Measurements from ENCODE around the gene ZFX. TPM values are rescaled to one million over a fixed set of nuclear protein-coding genes. Genes with fewer than 3 reads are reported as not detected.

ZFX gene
- total RNA-seq, 1 donor from 2014 or later, result 59.1 TPM

- H2AFZ ChIP-seq (replicated peaks), result no peak overlapping the region
- no peak overlapping the region for H3K27ac ChIP-seq
- Mint-ChIP-seq H3K27ac (no peak overlapping the region), H3K36me3 (no peaks in the 10 kb centered on the region), H3K4me3 (no peak overlapping the region), H3K27me3 (ENCODE audit: insufficient read depth, low read depth) (peaks cover 12% of the 10 kb centered on the region), H3K4me1 (peaks cover 3% of the 10 kb centered on the region), H3K9me3 (no peaks in the 10 kb centered on the region)
- no peaks in the 10 kb centered on the region for H3K79me2 ChIP-seq (ENCODE audit: low read depth)
- no peaks in the 10 kb centered on the region for H4K20me1 ChIP-seq (ENCODE audit: low read depth)
- no peak overlapping the region for H3K4me2 ChIP-seq
- no peaks in the 10 kb centered on the region for H3K27me3 ChIP-seq
- H3K36me3 ChIP-seq, result no peaks in the 10 kb centered on the region
- H3K4me3 ChIP-seq, result no peak overlapping the region
- no peaks in the 10 kb centered on the region for H3K4me1 ChIP-seq
- no peak for DNase-seq (ENCODE audit: low spot score)
- no peaks in the 10 kb centered on the region for H3K9me3 ChIP-seq (ENCODE audit: low read depth)
- H3K9ac ChIP-seq, result no peak overlapping the region
- TF ChIP-seq CTCF (IDR thresholded peaks at IDR 0.05), result no peak
- TF ChIP-seq EZH2phosphoT487 (IDR thresholded peaks at IDR 0.05), result no peak
- TF ChIP-seq EZH2 (IDR thresholded peaks at IDR 0.05), result no peak
- no peaks in the 10 kb centered on the region for H3F3A ChIP-seq (ENCODE audit: low read depth)
Observed at GRCh38 chrX:24264383-24264782, 114.9 kb downstream of the ZFX start.

Small RNA genes lying within 50 kb of the gene (small RNA-seq; reads per million reads assigned to genes)
- gene RF00263, result not detected

Other genes starting within 250 kb of the ZFX start
- 44.2 and 81.0 TPM in 2 replicates for gene APOO, start 241.8 kb upstream of the ZFX start, total RNA-seq (ENCODE audit: low replicate concordance)
- not detected in 2 replicates for gene CXorf58, start 241.7 kb upstream of the ZFX start, total RNA-seq (ENCODE audit: low replicate concordance)
- gene KLHL15, start 122.5 kb upstream of the ZFX start, total RNA-seq (ENCODE audit: low replicate concordance), result 31.3 and 46.9 TPM in 2 replicates
- 503 and 568 TPM in 2 replicates for gene EIF2S3, start 94.8 kb upstream of the ZFX start, total RNA-seq (ENCODE audit: low replicate concordance)
- not detected in 2 replicates for gene SUPT20HL2, start 164.3 kb downstream of the ZFX start, total RNA-seq (ENCODE audit: low replicate concordance)
- not detected in 2 replicates for gene SUPT20HL1, start 210.9 kb downstream of the ZFX start, total RNA-seq (ENCODE audit: low replicate concordance)

All from neural progenitor cell (in vitro differentiated cells).